ENCODE measurements around the gene CA6.

Gene CA6

DNA sequence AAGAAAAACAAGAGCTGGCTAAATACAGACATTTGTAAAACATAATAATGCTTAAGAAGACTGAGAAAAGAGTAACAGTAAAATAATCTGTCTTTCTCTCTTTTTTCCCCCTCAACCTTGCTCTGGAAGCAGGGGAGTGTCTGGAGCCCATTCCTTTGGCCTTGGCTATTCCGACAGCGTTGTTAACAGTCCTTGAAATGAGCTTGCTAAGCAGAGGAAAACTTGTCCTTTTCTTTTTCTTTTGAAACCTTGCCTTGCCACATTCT, 6.7 kb upstream of the CA6 start:
- no peak for DNase-seq
- no peak overlapping the region for H3K4me3 Mint-ChIP-seq
- peaks cover 3% of the 10 kb centered on the region for H3K9me3 Mint-ChIP-seq
- H3K27ac Mint-ChIP-seq, result peak overlapping the region; percentile 88
- H3K4me1 Mint-ChIP-seq, result peaks cover 72% of the 10 kb centered on the region
- no peaks in the 10 kb centered on the region for H3K27me3 Mint-ChIP-seq
- CTCF ChIA-PET, result interaction anchor here (0.8 to 2.7 kb wide), 6 partner anchors 9 to 51 kb away, joined by 3 to 13 read pairs (median 5); no protein-coding TSS in a partner anchor
- peaks cover 23% of the 10 kb centered on the region for H3K36me3 Mint-ChIP-seq

DNA sequence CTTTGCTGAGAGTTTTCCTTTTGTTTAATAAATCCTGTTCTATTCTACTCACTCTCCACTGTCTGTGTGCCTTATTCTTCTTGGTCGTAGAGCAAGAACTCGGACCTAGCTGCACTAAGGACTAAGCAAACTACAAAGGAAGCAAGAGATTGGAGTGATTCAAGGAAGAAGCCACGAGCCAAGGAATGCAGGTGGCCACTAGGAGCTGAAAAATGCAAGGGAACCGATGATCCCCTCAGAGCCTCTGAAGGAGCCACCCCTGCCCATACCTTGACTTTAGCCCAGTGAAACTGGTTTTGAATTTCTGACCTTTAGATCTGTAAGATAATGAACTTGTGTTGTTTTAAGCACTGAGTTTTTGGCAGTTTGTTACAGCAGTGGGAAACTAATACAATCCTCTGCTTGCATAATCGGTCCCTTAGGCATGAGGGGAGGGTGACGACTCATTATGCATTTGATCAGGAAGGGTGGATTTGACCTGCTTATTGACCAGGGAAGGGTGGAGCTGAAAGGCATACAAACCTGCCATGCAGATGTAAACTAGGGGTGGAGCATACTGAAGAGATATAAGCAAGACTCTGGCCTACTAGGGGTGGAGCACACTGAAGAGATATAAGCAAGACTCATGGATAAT, 6.2 kb upstream of the CA6 start:
- Mint-ChIP-seq H3K36me3 (peaks cover 26% of the 10 kb centered on the region), H3K4me3 (peak overlapping the region; percentile 42), H3K4me1 (peaks cover 73% of the 10 kb centered on the region), H3K27ac (peak overlapping the region; percentile 88), H3K9me3 (peaks cover 3% of the 10 kb centered on the region), H3K27me3 (no peaks in the 10 kb centered on the region)
- CTCF ChIA-PET, result interaction anchor here (0.8 to 2.7 kb wide), 6 partner anchors 9 to 50 kb away, joined by 3 to 13 read pairs (median 5); no protein-coding TSS in a partner anchor
- no peak for DNase-seq

DNA sequence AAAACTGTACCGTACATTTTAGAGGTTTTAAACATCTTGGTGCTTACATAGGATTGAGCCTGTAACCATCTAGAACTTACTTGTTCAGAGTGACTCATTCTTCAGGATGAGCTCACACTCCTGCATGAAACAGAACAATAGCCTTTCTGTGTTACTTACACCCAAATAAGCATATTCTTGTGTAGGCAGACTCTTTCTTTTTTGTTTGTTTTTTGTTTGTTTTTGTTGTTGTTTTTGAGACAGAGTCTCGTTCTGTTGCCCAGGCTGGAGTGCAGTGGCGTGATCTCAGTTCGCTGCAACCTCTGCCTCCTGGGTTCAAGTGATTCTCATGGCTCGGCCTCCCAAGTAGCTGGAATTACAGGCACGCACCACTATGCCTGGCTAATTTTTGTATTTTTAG, 3.8 kb upstream of the CA6 start:
- DNase-seq, result no peak
- CTCF ChIA-PET, result interaction anchor here (0.9 to 3.6 kb wide), 4 partner anchors 22 to 63 kb away, joined by 3 to 19 read pairs (median 4); no protein-coding TSS in a partner anchor
- H3K4me3 Mint-ChIP-seq, result no peak overlapping the region
- peak overlapping the region; percentile 88 for H3K27ac Mint-ChIP-seq
- no peaks in the 10 kb centered on the region for H3K27me3 Mint-ChIP-seq
- H3K4me1 Mint-ChIP-seq, result peaks cover 93% of the 10 kb centered on the region
- peaks cover 35% of the 10 kb centered on the region for H3K36me3 Mint-ChIP-seq
- peaks cover 3% of the 10 kb centered on the region for H3K9me3 Mint-ChIP-seq

DNA sequence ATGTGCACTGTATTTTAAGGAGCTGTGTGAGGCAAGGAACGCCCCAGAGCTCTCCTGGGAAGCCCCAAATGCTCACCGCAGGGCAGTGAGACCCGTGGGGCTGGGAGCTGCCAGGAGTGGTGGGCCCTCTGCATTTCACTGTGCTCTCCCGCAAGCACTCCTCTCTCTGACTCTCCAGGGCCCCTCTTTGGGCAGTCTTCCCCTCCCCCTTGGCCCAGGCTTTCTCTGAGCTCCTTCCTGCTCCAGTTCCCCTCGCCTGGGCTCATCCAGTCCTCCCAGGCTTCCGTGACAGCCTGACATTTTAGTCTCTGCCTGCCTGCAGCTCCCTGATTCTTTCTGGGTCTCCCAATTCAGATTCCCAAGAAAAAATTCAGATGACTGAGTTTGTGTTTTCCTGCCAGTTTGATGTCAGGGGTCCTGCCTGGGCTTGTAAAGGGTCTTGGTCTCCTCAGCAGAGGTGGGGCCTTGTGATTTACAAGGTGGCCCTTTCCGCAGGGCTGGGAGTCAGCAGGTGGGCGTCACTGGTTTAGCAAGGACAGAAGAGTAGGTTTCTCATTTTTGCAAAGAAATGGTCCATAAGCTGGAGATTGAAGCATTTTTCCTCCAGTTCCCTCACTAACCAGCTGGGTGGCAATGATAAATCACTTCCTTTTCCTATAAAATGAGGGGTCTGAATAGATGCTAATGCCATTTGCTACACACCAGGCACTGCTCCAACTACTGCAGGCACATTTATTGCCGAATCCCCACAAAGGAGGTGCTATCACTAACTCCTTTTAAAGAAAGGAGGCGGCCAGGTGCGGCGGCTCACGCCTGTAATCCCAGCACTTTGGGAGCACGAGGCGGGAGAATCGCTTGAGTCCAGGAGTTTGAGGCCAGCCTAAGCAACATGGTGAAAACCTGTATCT, 1.9 kb upstream of the CA6 start:
- Mint-ChIP-seq H3K27ac (peak overlapping the region; percentile 99), H3K27me3 (no peaks in the 10 kb centered on the region), H3K4me3 (peak overlapping the region; percentile 12), H3K36me3 (peaks cover 43% of the 10 kb centered on the region), H3K4me1 (peaks cover 98% of the 10 kb centered on the region), H3K9me3 (peaks cover 4% of the 10 kb centered on the region)
- CTCF ChIA-PET, result interaction anchor here (0.8 to 5.3 kb wide), 4 partner anchors 20 to 44 kb away, joined by 3 to 26 read pairs (median 12); no protein-coding TSS in a partner anchor
- DNase-seq, result no peak

DNA sequence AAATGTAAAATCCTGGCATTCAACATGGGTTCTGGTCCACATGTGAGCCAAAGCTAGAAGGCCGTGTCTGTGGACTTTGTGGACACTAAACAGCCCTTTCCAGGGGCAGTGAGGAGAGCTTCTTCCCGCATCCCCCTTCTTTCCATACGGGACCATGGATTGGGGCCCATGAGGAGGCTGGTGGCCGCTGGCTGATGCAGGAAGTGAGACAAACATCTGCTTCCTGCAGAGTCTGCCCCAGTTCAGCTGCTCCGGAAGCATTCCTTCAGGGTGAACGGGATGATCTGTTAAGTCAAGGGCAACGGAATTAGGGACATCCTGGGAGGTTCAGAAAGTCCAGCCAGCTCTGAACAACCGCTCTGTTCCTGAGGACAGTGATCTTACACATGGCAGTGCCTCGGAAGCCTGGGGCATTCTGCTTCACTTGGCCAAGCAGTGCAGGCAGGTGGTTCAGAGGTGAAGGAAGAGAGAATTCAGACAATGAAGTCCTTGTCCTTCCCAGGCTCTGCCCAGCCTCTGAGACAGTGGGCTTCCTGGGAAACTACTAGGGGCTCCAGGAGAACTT, 1.5 kb downstream of the CA6 start:
- DNase-seq, result peak; percentile 49
- CTCF ChIA-PET, result interaction anchor here (0.6 to 5.3 kb wide), 6 partner anchors 9 to 72 kb away, joined by 3 to 26 read pairs (median 6); no protein-coding TSS in a partner anchor
- Mint-ChIP-seq H3K36me3 (peaks cover 43% of the 10 kb centered on the region), H3K27me3 (no peaks in the 10 kb centered on the region), H3K4me1 (peaks cover 94% of the 10 kb centered on the region), H3K27ac (peak overlapping the region; percentile 99), H3K4me3 (peak overlapping the region; percentile 47), H3K9me3 (peaks cover 1% of the 10 kb centered on the region)

DNA sequence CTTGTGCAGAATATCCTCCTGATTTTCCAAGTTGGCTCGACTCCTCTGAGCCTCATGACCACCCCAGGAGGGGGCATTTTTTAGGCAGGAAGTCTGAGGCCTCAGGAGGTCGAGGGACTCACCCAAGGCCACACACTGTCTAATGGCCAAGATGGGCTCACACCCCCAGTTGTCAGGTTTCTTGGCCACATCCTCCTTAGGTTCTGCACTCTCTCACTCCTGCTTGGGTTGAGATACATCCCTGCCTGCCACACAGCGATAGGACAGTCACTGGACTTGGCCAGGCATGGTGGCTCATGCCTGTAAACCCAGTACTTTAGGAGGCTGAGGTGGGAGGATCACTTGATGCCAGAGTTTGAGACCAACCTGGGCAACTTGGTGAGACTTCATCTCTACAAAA, 4.6 kb downstream of the CA6 start:
- H3K4me1 Mint-ChIP-seq, result peaks cover 75% of the 10 kb centered on the region
- H3K36me3 Mint-ChIP-seq, result peaks cover 51% of the 10 kb centered on the region
- peak overlapping the region; percentile 83 for H3K27ac Mint-ChIP-seq

DNA sequence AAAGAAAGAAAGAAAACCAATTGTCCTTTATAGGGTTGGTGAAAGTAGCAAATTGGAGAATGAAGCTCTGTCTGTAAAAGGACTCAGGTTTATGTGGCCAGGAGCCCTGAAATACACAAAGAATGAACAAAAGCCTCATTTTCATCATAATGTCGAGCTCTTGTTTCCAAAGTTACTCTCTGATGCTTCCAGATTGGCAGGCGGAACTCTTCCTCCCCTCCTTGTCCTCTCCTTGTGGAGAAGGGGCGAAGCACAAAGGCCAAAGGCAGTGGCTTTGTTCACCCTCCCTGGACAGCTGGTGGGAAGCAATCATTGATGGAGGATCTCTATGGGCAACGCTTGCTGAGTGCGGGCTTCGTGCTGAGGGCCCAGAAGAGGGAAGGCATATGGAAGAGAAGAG, 5.6 kb downstream of the CA6 start:
- Mint-ChIP-seq H3K27ac (peak overlapping the region; percentile 83), H3K27me3 (no peaks in the 10 kb centered on the region), H3K36me3 (peaks cover 57% of the 10 kb centered on the region), H3K4me1 (peaks cover 73% of the 10 kb centered on the region), H3K4me3 (no peak overlapping the region), H3K9me3 (peaks cover 1% of the 10 kb centered on the region)
- CTCF ChIA-PET, result interaction anchor here (1.1 kb wide), 1 partner anchor 39 kb away, joined by 3 read pairs; no protein-coding TSS in a partner anchor
- DNase-seq, result no peak

More for the DNA sequence above, 4.6 kb downstream of the CA6 start:
- Mint-ChIP-seq H3K4me3 (no peak overlapping the region), H3K27me3 (no peaks in the 10 kb centered on the region), H3K9me3 (peaks cover 1% of the 10 kb centered on the region)
- CTCF ChIA-PET, result interaction anchor here (0.9 to 1.3 kb wide), 2 partner anchors 10 to 11 kb away, joined by 3 to 4 read pairs; no protein-coding TSS in a partner anchor
- DNase-seq, result no peak

DNA sequence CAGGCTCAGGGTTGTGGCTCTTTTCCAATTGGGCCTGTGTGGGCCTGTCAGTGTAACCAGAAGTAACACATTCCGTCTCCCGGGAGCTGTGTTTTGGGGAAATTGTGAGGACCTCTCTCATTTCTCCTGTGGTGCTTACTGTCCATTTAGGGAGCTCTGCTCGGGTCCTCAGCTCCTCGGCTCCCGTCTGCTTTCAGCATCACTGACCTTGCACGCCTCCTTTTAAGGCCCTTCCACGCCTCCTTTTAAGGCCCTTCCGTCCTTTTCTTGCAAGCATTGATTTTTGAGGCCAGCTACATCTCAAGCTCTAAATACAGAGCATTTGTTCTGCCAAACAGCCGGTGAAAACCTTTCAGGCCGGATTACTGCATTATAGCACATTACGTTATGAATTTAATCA, 9.7 kb downstream of the CA6 start:
- Mint-ChIP-seq H3K4me1 (peaks cover 69% of the 10 kb centered on the region), H3K27ac (peak overlapping the region; percentile 58), H3K27me3 (no peaks in the 10 kb centered on the region), H3K36me3 (peaks cover 65% of the 10 kb centered on the region), H3K9me3 (peaks cover 10% of the 10 kb centered on the region), H3K4me3 (no peak overlapping the region)
- CTCF ChIA-PET, result interaction anchor here (1.8 kb wide), 1 partner anchor 8 kb away, joined by 4 read pairs; no protein-coding TSS in a partner anchor
- DNase-seq, result no peak

DNA sequence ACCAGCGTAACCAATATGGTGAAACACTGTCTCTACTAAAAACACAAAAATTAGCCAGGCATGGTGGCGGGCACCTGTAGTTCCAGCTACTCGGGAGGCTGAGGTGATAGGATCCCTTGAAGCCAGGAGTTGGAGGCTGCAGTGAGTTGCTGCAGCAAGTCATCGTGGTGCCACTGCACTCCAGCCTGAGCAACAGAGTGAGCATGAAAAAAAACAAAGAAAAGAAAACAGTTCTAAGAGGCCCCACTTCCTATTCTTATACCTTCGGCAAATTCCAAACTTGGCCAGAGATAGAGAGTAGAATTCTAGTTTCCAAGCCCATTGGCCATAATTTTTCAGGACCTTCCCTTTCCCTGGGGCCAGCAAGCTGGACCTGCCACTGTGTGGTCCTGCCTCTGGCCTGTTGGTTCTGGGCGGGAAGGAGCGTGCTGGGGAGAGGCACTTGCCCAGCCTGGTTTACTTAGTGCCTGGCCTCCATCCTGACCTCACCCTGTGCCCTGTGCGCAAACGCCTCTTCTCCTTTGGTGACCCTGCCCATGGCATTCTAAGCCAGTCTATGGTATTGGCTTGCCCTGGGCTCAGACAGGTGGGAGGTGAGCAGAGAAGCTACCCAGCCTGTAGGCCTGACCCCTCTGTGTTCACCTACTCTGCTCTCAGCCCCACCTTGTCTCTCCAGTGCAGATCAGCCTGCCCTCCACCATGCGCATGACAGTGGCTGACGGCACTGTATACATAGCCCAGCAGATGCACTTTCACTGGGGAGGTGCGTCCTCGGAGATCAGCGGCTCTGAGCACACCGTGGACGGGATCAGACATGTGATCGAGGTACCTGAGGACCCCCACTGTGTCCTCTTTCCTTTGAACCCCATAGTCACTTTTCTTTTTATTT, 11.0 kb downstream of the CA6 start:
- peaks cover 16% of the 10 kb centered on the region for H3K9me3 Mint-ChIP-seq
- peaks cover 71% of the 10 kb centered on the region for H3K4me1 Mint-ChIP-seq
- CTCF ChIA-PET, result interaction anchor here (1.8 kb wide), 1 partner anchor 10 kb away, joined by 4 read pairs; no protein-coding TSS in a partner anchor
- no peak for DNase-seq
- peak overlapping the region; percentile 65 for H3K27ac Mint-ChIP-seq
- H3K4me3 Mint-ChIP-seq, result no peak overlapping the region
- H3K27me3 Mint-ChIP-seq, result no peaks in the 10 kb centered on the region
- peaks cover 72% of the 10 kb centered on the region for H3K36me3 Mint-ChIP-seq

DNA sequence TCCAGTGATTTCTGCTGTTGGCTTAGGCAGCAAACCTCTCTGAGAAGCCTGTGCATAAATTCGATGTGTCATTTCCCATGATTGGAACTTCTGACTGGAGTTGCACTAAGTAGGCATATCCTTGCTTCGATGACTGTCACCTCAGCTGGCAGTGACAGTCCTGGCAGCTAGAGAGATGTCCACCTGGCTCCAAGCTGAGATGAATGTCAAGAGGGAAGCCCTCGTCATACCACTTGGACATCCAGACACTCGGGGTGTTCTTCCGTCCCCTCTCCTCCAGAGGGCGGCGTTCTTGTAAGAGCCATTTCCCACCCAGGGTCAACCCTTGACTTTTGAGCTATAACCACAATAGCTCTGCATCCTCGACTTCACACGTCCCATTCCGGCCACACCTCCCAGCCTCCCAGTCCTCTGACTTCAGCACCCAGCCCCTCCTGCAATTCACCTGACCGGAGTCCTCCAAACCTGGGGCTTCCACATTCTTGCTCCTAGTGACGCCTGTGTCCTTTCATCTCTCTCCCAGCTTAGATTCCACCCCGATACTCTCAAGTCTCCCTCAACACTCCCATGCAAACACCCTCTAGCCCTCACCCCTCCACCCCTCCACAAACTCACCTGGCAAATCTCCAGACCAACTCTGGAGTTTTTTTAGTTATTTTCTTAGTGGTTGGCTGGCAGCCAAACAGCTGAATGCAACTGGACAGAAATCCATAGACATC, 17.3 kb downstream of the CA6 start:
- peaks cover 20% of the 10 kb centered on the region for H3K9me3 Mint-ChIP-seq
- H3K4me1 Mint-ChIP-seq, result peaks cover 94% of the 10 kb centered on the region
- peak overlapping the region; percentile 62 for H3K4me3 Mint-ChIP-seq
- peak; percentile 66 for DNase-seq
- CTCF ChIA-PET, result interaction anchor here (0.6 to 2.8 kb wide), 15 partner anchors 10 to 262 kb away, joined by 3 to 38 read pairs (median 5); partner anchors contain the start of gene CA6
- peak overlapping the region; percentile 84 for H3K27ac Mint-ChIP-seq
- H3K27me3 Mint-ChIP-seq, result no peaks in the 10 kb centered on the region
- H3K36me3 Mint-ChIP-seq, result peaks cover 89% of the 10 kb centered on the region

DNA sequence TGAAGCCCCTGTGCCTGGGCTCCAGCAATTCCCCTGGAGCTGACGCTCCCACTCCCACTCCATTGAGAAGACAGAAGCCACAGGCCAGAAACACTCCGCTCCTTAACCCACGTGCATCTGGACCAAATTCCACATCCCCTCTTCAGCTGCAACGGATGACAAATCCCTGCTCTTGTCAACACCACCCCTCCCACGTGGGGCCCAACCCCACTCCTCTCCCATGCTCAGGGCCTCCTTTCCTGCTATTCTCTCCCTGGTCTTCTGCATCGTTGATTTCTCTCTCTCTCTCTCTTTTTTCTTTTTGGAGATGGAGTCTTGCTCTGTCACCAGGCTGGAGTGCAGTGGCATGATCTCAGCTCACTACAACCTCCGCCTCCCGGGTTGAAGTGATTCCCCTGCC, 18.3 kb downstream of the CA6 start:
- peak overlapping the region; percentile 93 for H3K27ac Mint-ChIP-seq
- H3K4me3 Mint-ChIP-seq, result peak overlapping the region; percentile 66
- peaks cover 15% of the 10 kb centered on the region for H3K9me3 Mint-ChIP-seq
- peaks cover 87% of the 10 kb centered on the region for H3K4me1 Mint-ChIP-seq
- peaks cover 91% of the 10 kb centered on the region for H3K36me3 Mint-ChIP-seq
- CTCF ChIA-PET, result interaction anchor here (1.2 to 2.8 kb wide), 9 partner anchors 11 to 56 kb away, joined by 3 to 38 read pairs (median 13); partner anchors contain the start of gene CA6
- DNase-seq, result no peak
- H3K27me3 Mint-ChIP-seq, result no peaks in the 10 kb centered on the region

DNA sequence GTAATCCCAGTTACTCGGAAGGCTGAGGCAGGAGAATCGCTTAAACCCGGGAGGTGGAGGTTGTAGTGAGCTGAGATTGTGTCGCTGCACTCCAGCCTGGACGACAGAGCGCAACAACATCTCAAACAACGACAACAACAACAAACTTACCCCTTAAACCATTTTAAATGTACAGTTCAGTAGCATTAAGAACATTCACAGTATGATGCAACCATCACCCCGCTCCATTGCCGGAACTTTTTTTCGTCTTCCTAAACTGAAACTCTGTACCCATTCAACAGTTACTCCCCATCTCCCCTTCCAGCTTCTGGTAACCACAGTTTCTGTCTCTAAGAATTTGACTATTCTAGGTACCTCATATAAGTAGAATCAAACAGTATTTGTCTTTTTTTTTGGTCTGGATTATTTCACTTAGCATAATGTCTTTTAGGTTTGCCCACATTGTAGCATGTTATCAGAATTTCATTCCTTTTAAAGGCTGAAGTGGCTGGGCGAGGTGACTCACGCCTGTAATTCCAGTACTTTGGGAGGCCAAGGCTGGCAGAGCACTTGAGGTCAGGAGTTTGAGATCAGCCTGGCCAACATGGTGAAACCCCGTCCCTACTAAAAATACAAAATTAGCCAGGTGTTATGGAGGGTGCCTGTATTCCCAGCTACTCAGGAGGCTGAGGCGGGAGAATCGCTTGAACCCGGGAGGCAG, 19.6 kb downstream of the CA6 start:
- Mint-ChIP-seq H3K9me3 (peaks cover 11% of the 10 kb centered on the region), H3K4me3 (peak overlapping the region; percentile 66), H3K27me3 (no peaks in the 10 kb centered on the region), H3K4me1 (peaks cover 74% of the 10 kb centered on the region), H3K36me3 (peaks cover 90% of the 10 kb centered on the region), H3K27ac (peak overlapping the region; percentile 93)
- no peak for DNase-seq
- CTCF ChIA-PET, result interaction anchor here (1.0 to 9.8 kb wide), 3 partner anchors 12 to 23 kb away, joined by 6 to 82 read pairs (median 13); no protein-coding TSS in a partner anchor
